Duodenal mucosa (tissue), 2 donors: ENCODE results near the gene TFCP2L1.

Source experiments
- H3K27ac ChIP-seq: one replicate; pipeline ENCODE4 v1.7.0; 2013; ENCODE audit warnings: low read depth, low read length
- H3K27me3 ChIP-seq, 2 donors: one replicate each; pipeline ENCODE4 v1.7.0; 2013; ENCODE audit warnings: low read length in 2 of 2, control low read depth in 1 of 2; ENCODE audit not compliant: insufficient read depth in 2 of 2, control insufficient read depth in 1 of 2
- H3K36me3 ChIP-seq, 2 donors: one replicate each; pipeline ENCODE4 v1.7.0; 2013; ENCODE audit warnings: low read length in 2 of 2, control low read depth in 1 of 2; ENCODE audit not compliant: insufficient read depth in 2 of 2, control insufficient read depth in 1 of 2
- H3K4me1 ChIP-seq, 2 donors: one replicate each; pipeline ENCODE4 v1.7.0; 2013; ENCODE audit warnings: low read length in 2 of 2, control low read depth in 1 of 2; ENCODE audit not compliant: insufficient read depth in 2 of 2, control insufficient read depth in 1 of 2
- H3K4me3 ChIP-seq, 2 donors: one replicate each; pipeline ENCODE4 v1.7.0; 2013; ENCODE audit warnings: low read length in 2 of 2, low read depth in 1 of 2
- H3K9ac ChIP-seq, 2 donors: one replicate each; pipeline ENCODE4 v1.7.0; 2013; ENCODE audit warnings: low read length in 2 of 2, low read depth in 1 of 2
- H3K9me3 ChIP-seq, 2 donors: one replicate each; pipeline ENCODE4 v1.7.0; 2013; ENCODE audit warnings: low read length in 2 of 2, control low read depth in 1 of 2; ENCODE audit not compliant: control insufficient read depth in 1 of 2

TFCP2L1 gene

GRCh38 chr2:121244616-121245015 lies 40.4 kb downstream of the TFCP2L1 start:
- H3K27ac ChIP-seq = no peak overlapping the region
- H3K9ac ChIP-seq = no peak overlapping the region
- H3K4me1 ChIP-seq = no peaks in the 10 kb centered on the region
- H3K4me3 ChIP-seq = no peak overlapping the region
- no peaks in the 10 kb centered on the region for H3K9me3 ChIP-seq
- no peaks in the 10 kb centered on the region for H3K36me3 ChIP-seq
- H3K27me3 ChIP-seq = no peaks in the 10 kb centered on the region

GRCh38 chr2:121243821-121244460 lies 41.1 kb downstream of the TFCP2L1 start:
- no peaks in the 10 kb centered on the region for H3K36me3 ChIP-seq
- H3K27me3 ChIP-seq = no peaks in the 10 kb centered on the region
- no peak overlapping the region for H3K9ac ChIP-seq
- no peak overlapping the region for H3K4me3 ChIP-seq
- no peak overlapping the region for H3K27ac ChIP-seq
- no peaks in the 10 kb centered on the region for H3K9me3 ChIP-seq
- H3K4me1 ChIP-seq = no peaks in the 10 kb centered on the region

- H3K4me1 ChIP-seq = no peaks in the 10 kb centered on the region
- no peaks in the 10 kb centered on the region for H3K27me3 ChIP-seq
- no peaks in the 10 kb centered on the region for H3K36me3 ChIP-seq
- H3K9ac ChIP-seq = no peak overlapping the region
- H3K4me3 ChIP-seq = no peak overlapping the region
- no peaks in the 10 kb centered on the region for H3K9me3 ChIP-seq
- H3K27ac ChIP-seq = no peak overlapping the region
Observed at GRCh38 chr2:121242976-121243375, 42.0 kb downstream of the TFCP2L1 start.

DNA sequence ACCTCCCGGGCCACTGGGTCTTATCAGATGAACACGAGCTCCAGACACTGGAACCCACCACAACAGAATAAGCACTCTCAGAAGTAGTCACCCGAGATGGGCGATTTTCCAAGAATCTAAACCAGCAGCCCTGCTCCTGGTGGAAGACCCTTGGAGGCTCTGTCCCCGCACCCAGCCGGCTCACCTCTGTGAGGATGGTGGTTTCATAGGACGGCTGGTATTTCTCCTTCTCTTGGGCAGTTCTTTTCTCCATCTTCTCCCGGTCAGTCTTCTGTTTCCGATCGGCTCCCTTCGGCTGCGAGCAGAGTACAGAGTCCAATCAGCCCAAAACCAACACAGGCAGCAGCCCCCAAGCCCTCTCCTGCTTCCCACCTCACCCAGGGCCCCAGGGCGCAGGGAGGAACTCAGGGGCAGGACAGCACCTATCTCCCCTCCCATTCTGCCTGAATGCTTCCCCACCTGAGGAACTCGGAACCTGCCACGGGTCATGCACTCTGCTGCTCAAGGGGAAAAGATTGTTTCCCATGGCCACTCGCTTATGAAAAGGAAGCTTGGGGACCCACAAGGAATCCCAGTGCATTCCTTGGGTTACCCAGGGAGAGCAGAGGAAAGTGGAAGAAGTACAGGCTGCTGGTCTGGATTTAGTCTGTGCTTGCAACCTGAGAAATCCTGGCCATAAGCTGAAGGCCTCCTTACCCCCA lies 42.7 kb downstream of the TFCP2L1 start:
- H3K9me3 ChIP-seq = no peaks in the 10 kb centered on the region
- no peak overlapping the region for H3K9ac ChIP-seq
- H3K4me3 ChIP-seq = no peak overlapping the region
- H3K36me3 ChIP-seq = no peaks in the 10 kb centered on the region
- no peaks in the 10 kb centered on the region for H3K4me1 ChIP-seq
- no peaks in the 10 kb centered on the region for H3K27me3 ChIP-seq
- H3K27ac ChIP-seq = no peak overlapping the region

GRCh38 chr2:121241466-121241865 lies 43.5 kb downstream of the TFCP2L1 start:
- Histone ChIP-seq H3K9me3 (no peaks in the 10 kb centered on the region), H3K4me1 (no peaks in the 10 kb centered on the region), H3K4me3 (no peak overlapping the region), H3K27ac (no peak overlapping the region), H3K9ac (no peak overlapping the region), H3K27me3 (no peaks in the 10 kb centered on the region), H3K36me3 (no peaks in the 10 kb centered on the region)

DNA sequence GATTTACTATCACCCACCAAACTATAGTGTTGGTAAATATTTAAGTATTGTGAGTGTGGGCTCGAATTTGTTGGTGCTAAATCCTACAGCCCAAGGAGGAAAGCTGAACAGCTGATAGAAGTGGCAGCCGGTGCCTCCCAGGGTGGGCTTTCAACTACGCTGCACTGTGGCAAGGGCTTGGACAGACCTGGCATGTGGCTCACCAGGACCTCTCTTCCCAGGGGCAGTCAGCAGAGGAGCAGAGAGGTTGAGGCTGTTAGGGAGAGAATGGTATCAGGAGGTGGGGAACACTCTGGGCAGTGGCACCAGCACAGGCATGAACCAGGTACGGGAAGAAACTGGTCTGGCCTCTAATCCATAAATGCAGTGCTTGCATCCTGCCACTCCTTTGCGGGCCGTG lies 44.6 kb downstream of the TFCP2L1 start:
- no peaks in the 10 kb centered on the region for H3K9me3 ChIP-seq
- H3K4me1 ChIP-seq = no peaks in the 10 kb centered on the region
- H3K9ac ChIP-seq = no peak overlapping the region
- no peaks in the 10 kb centered on the region for H3K27me3 ChIP-seq
- no peak overlapping the region for H3K27ac ChIP-seq
- no peak overlapping the region for H3K4me3 ChIP-seq
- H3K36me3 ChIP-seq = no peaks in the 10 kb centered on the region

DNA sequence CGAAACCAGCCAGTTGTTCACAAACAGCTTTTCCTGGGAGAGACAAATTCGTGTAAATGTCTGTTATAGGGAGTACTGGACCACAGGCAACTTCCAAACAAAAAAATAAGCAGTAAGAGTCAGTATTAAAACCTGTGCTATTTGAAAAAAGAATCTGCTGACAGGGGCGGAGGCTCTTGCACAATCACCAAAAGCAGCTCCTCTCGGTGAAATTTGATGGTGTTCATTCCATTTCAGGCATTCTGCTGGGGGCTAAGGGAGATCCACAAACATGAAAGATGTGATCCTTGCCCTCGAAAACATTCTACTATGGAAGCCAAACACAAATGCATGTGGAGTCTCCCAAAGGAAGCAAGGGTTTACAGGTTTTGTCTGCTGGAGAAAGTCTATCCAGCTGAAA lies 45.0 kb downstream of the TFCP2L1 start:
- H3K36me3 ChIP-seq = no peaks in the 10 kb centered on the region
- no peak overlapping the region for H3K4me3 ChIP-seq
- H3K27ac ChIP-seq = no peak overlapping the region
- no peaks in the 10 kb centered on the region for H3K9me3 ChIP-seq
- no peaks in the 10 kb centered on the region for H3K4me1 ChIP-seq
- no peak overlapping the region for H3K9ac ChIP-seq
- no peaks in the 10 kb centered on the region for H3K27me3 ChIP-seq

DNA sequence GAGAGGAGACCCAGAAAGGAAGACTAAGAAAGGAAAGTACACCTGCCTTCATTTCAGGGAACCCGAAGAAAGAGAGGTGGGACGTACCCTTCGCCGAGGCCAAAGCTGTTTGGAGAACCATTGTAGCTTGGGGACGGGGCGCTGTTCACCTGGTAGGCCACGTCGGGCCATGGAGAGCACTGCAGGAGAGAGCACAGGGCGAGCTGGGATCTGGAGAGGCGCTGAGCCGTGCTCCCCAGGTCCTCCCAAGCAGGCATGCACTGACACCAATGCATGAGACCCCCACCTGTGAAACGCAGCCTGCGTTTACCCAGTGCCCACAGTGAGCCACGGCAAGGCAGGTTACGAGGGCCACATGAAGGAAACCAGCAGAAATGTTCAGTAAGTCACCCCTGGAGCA lies 45.5 kb downstream of the TFCP2L1 start:
- Histone ChIP-seq H3K36me3 (no peaks in the 10 kb centered on the region), H3K27me3 (no peaks in the 10 kb centered on the region)

DNA sequence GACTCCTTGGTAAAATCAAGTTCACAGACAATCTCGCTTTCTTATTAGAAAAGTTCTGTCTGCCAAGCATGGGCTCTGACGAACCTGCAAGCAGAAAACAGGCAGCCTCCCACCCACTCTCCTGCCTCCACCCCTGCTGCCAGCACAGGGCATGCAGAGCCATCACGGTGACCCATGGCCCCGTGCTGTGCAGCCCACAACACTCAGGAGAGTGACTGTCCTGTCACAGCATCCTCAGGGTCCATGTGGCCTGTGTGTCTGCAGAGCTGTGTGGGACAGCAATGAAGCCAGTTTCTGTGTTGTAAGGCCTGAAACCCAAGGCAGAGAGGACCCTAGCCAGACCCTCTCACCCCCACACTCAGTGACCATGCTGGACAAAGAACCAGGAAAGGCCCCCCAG lies 46.2 kb downstream of the TFCP2L1 start:
- H3K9me3 ChIP-seq = no peaks in the 10 kb centered on the region
- no peak overlapping the region for H3K27ac ChIP-seq
- H3K4me3 ChIP-seq = no peak overlapping the region
- H3K36me3 ChIP-seq = no peaks in the 10 kb centered on the region
- H3K9ac ChIP-seq = no peak overlapping the region
- no peaks in the 10 kb centered on the region for H3K4me1 ChIP-seq
- H3K27me3 ChIP-seq = no peaks in the 10 kb centered on the region

More for the DNA sequence above, 45.5 kb downstream of the TFCP2L1 start:
- Histone ChIP-seq H3K9ac (no peak overlapping the region), H3K9me3 (no peaks in the 10 kb centered on the region), H3K27ac (no peak overlapping the region), H3K4me3 (no peak overlapping the region), H3K4me1 (no peaks in the 10 kb centered on the region)

DNA sequence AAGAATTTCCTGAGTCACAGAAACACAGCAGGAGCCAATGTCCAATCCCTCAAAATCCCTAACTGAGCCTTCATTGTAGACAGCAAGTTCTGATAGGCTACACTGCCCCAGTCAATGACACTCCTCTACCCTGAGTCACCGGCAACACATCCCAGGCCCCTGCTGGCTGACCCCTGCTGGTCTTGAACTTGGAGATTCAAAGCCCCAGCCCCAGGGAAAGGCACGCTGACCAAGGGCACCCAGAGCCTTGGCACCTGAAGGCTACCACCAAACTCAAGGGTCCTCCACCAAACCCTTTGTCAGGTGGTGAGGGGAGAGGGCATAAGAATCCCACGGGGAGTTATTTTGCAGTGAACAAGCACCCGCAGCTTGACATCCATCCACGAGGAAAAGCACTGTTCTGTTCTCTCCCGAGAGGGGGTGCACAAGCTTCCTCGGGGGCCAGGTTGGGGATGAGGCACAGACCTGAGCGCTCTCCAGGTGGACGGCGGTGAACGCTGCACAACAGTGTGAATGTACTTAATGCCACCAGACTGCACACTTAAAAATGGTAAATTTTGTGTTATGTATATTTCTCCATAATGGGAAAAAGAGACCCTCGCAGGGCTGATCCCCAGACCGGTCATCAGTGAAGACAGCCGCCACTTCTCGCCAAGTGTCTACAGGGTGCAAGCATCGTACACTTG lies 46.9 kb downstream of the TFCP2L1 start:
- H3K4me3 ChIP-seq = no peak overlapping the region
- no peaks in the 10 kb centered on the region for H3K36me3 ChIP-seq
- H3K4me1 ChIP-seq = no peaks in the 10 kb centered on the region
- H3K9ac ChIP-seq = no peak overlapping the region
- no peaks in the 10 kb centered on the region for H3K9me3 ChIP-seq
- no peak overlapping the region for H3K27ac ChIP-seq
- H3K27me3 ChIP-seq = no peaks in the 10 kb centered on the region
